B cell (primary cell): ENCODE results near the gene NEK6. TPM values are rescaled to one million over a fixed set of nuclear protein-coding genes. Genes with fewer than 3 reads are reported as not detected.

Experiments
- ATAC-seq: fragments of 200-7000 bp; cut with Tn5 transposase; one replicate; pipeline ENCODE4 v1.10.0; 2021; ENCODE audit warnings: low read depth, mild to moderate bottlenecking, moderate number of reproducible peaks, moderate library complexity
- CTCF ChIA-PET: fragments of 350-600 bp; sonication (Branson Sonifier 250); formaldehyde crosslinking; loops from one replicate; lab custom pipeline; 2021; ENCODE audit warnings: antibody characterized with exemption, inconsistent platforms; lab: Charles Lee
- POLR2A ChIA-PET: fragments of 350-600 bp; sonication (Branson Sonifier 250); formaldehyde crosslinking; loops from one replicate; lab custom pipeline; 2021; ENCODE audit warnings: antibody characterized with exemption; lab: Charles Lee
- DNase-seq: peaks from one replicate; pipeline ENCODE4 v3.0.0; 2013
- H2AFZ ChIP-seq: 2 replicates; pipeline ENCODE4 v1.6.1; 2012; ENCODE audit warnings: mild to moderate bottlenecking, low read depth, low read length; ENCODE audit not compliant: insufficient read depth, poor library complexity, severe bottlenecking
- H3K27ac ChIP-seq, 2 donors: 1 replicate in 1 of 2; 2 replicates in 1 of 2; pipeline ENCODE4 v1.5.1; 2012 to 2013; ENCODE audit warnings: low read length in 2 of 2, mild to moderate bottlenecking in 2 of 2, moderate library complexity in 1 of 2
- H3K27me3 ChIP-seq, 4 experiments: fragments of 200-600 bp in 1 of 4; sonication (generic) in 1 of 4; replicated peaks in 1 of 4; 1 replicate in 2 of 4; 2 replicates in 2 of 4; pipeline versions ENCODE4 v1.6.1 to v1.7.0; 2013 to 2016; ENCODE audit warnings: low read length in 3 of 4, mild to moderate bottlenecking in 2 of 4, mixed read lengths in 1 of 4, moderate library complexity in 1 of 4; ENCODE audit not compliant: insufficient read depth in 4 of 4, control insufficient read depth in 3 of 4; ENCODE audit errors: control extremely low read depth in 1 of 4
- H3K36me3 ChIP-seq, 2 experiments: replicated peaks in 1 of 2; 1 replicate in 1 of 2; 2 replicates in 1 of 2; pipeline versions ENCODE4 v1.6.1 to v1.7.1; 2013; ENCODE audit warnings: low read length in 1 of 2; ENCODE audit not compliant: insufficient read depth in 2 of 2, control insufficient read depth in 1 of 2; ENCODE audit errors: control extremely low read depth in 1 of 2, extremely low read depth in 1 of 2
- H3K4me1 ChIP-seq, 2 donors: fragments of 200-600 bp in 1 of 2; sonication (generic) in 1 of 2; 1 replicate in 1 of 2; 2 replicates in 1 of 2; pipeline versions ENCODE4 v1.5.1 to v1.6.1; 2013 to 2017; ENCODE audit warnings: low read length in 2 of 2; ENCODE audit not compliant: control insufficient read depth in 2 of 2, insufficient read depth in 2 of 2
- H3K4me2 ChIP-seq: replicated peaks from 2 replicates; pipeline ENCODE3; 2012; ENCODE audit warnings: mild to moderate bottlenecking, low read depth, low read length; ENCODE audit not compliant: poor library complexity, severe bottlenecking
- H3K4me3 ChIP-seq, 5 experiments: fragments of 200-600 bp in 1 of 5; sonication (generic) in 1 of 5; 1 replicate in 3 of 5; 2 replicates in 2 of 5; pipeline versions ENCODE4 v1.5.1 to v1.7.0; 2011 to 2016; ENCODE audit warnings: low read length in 4 of 5, mild to moderate bottlenecking in 4 of 5, low read depth in 2 of 5, control low read depth in 1 of 5, moderate library complexity in 1 of 5; ENCODE audit not compliant: insufficient read depth in 1 of 5; ENCODE audit errors: control extremely low read depth in 1 of 5, extremely low read depth in 1 of 5
- H3K79me2 ChIP-seq: fragments of 200-600 bp; sonication (generic); one replicate; pipeline ENCODE4 v1.6.0; 2016; ENCODE audit warnings: low read length; ENCODE audit not compliant: control insufficient read depth, insufficient read depth
- H3K9ac ChIP-seq: fragments of 200-600 bp; sonication (generic); 2 replicates; pipeline ENCODE4 v1.6.1; 2017; ENCODE audit warnings: mild to moderate bottlenecking, low read length, moderate library complexity
- H3K9me3 ChIP-seq, 3 donors: one replicate each; pipeline versions ENCODE4 v1.6.1 to v1.7.1; 2013; ENCODE audit warnings: low read length in 2 of 3; ENCODE audit not compliant: control insufficient read depth in 2 of 3, insufficient read depth in 1 of 3; ENCODE audit errors: control extremely low read depth in 1 of 3
- H4K20me1 ChIP-seq: 2 replicates; pipeline ENCODE4 v1.6.0; 2012; ENCODE audit warnings: mild to moderate bottlenecking, low read length; ENCODE audit not compliant: insufficient read depth, control insufficient read depth, poor library complexity, severe bottlenecking
- H3K27ac Mint-ChIP-seq: one replicate; pipeline ENCODE4 v1.8.0; 2021; ENCODE audit warnings: mixed read lengths
- H3K27me3 Mint-ChIP-seq: one replicate; pipeline ENCODE4 v1.8.0; 2021; ENCODE audit warnings: mixed read lengths
- H3K4me1 Mint-ChIP-seq: one replicate; pipeline ENCODE4 v1.8.0; 2021; ENCODE audit warnings: mixed read lengths
- H3K4me3 Mint-ChIP-seq: one replicate; pipeline ENCODE4 v1.8.0; 2021; ENCODE audit warnings: mixed read lengths
- H3K9me3 Mint-ChIP-seq: one replicate; pipeline ENCODE4 v1.8.0; 2022; ENCODE audit warnings: mixed read lengths; ENCODE audit not compliant: insufficient read depth
- CTCF ChIP-seq: fragments of 200-600 bp; IDR thresholded peaks from one replicate; pipeline ENCODE4 v1.8.0; 2022; ENCODE audit warnings: antibody characterized with exemption, mild to moderate bottlenecking
- EZH2 ChIP-seq: IDR thresholded peaks from 2 replicates; pipeline ENCODE4 v1.6.1; 2012; ENCODE audit warnings: borderline replicate concordance, low read depth, mild to moderate bottlenecking, moderate library complexity, low read length; ENCODE audit not compliant: insufficient read depth, poor library complexity, severe bottlenecking
- WGBS: methylation state at CpG from one replicate; pipeline ENCODE4 v1.1.5; 2013; ENCODE audit warnings: missing lambda C conversion rate; ENCODE audit not compliant: insufficient coverage; 5-methylcytosine and 5-hydroxymethylcytosine counted together
- intact Hi-C: fragments of 100-400 bp; cut with micrococcal nuclease; formaldehyde crosslinking; loops from one replicate; pipeline ENCODE4 v1.10.0; 2022
- polyA plus RNA-seq: library from polyadenylated mRNA; depleted of rRNA; stranded (reverse); fragments of >200 nt; gene quantifications from 2 replicates; pipeline ENCODE4 v1.2.3, GENCODE V29; 2012
- total RNA-seq, 2 donors: library from RNA; stranded (reverse); fragments of 120-200 nt in 1 of 2; gene quantifications; 1 replicate in 1 of 2; 2 replicates in 1 of 2; pipeline versions ENCODE4 v1.2.3 to v1.2.4, GENCODE V29; 2013 to 2022

The NEK6 gene
- total and polyA plus RNA-seq, 2 donors (not counting 1 experiment from before 2014, with no cell fraction given) = 40.0 to 63.1 TPM

DNA sequence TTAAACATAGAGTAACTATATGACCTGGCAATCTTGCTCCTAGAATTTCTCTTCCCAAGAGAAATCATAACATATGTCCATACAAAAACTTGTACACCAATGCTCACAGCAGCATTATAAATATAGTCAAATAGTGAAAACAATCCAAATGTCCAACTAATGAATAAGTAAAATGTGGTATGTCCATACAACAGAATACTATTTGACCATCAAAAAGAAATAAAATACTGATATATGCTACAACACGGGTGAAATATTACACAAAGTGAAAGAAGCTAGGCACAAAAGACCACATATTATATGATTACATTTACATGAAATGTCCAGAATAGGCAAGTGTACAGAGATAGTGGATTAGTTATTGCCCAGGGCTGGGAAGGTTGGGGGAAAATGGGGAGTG is 116.1 kb downstream of the NEK6 start:
- POLR2A ChIA-PET = no interaction called here
- H3K9me3 ChIP-seq = peaks cover 0 to 2% (median 0%) of the 10 kb centered on the region in 3 donors
- ATAC-seq = no peak

DNA sequence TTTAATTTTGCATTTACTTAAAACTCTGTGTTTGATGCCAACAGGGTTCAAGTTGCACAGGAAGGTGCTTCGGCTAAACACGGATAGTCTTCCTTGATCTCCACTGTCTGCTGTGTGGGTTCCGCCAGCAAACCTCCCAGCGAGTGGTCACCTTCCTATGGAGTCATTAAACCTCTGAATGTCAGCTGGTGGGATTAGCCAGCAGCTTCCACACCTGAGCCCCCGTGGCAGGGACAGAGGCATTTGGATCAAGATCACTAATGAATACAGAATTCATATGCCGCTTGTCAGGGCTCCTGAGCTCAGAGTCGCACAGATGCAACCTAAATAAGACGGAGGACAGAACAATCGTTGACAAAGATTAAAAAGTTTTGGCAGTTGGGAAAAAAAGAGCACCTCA is 118.0 kb downstream of the NEK6 start:
- Histone ChIP-seq H3K9me3 (peaks cover 0 to 2% (median 0%) of the 10 kb centered on the region in 3 donors), H2AFZ (no peak overlapping the region), H3K4me1 (no peaks in the 10 kb centered on the region), H3K36me3 (peaks cover 0 to 29% of the 10 kb centered on the region in 2 experiments), H3K4me2 (no peak overlapping the region), H4K20me1 (peaks cover 31% of the 10 kb centered on the region), H3K79me2 (peaks cover 84% of the 10 kb centered on the region), H3K9ac (no peak overlapping the region), H3K27ac (no peak overlapping the region), H3K4me3 (no peak overlapping the region), H3K27me3 (no peaks in the 10 kb centered on the region)
- Mint-ChIP-seq H3K4me3 (no peak overlapping the region), H3K9me3 (peaks cover 2% of the 10 kb centered on the region), H3K27me3 (no peaks in the 10 kb centered on the region), H3K4me1 (peaks cover 3% of the 10 kb centered on the region), H3K27ac (no peak overlapping the region)
- POLR2A ChIA-PET = interaction anchor here (0.6 kb wide), 1 partner anchor 1485 kb away, joined by 3 read pairs; no protein-coding TSS in a partner anchor
- ATAC-seq = no peak
- intact Hi-C loops = no loop called here
- DNase-seq = no peak
- CTCF ChIA-PET = interaction anchor here (1.2 kb wide), 1 partner anchor 14 kb away, joined by 3 read pairs; no protein-coding TSS in a partner anchor
- 97% methylated on average over 7 of the region's 9 CpGs for WGBS
- TF ChIP-seq EZH2 = no peak
- TF ChIP-seq CTCF = no peak

More for the DNA sequence above, 116.1 kb downstream of the NEK6 start:
- Histone ChIP-seq H3K27me3 (no peaks in the 10 kb centered on the region), H3K36me3 (peaks cover 0 to 22% of the 10 kb centered on the region in 2 experiments), H3K4me2 (no peak overlapping the region), H2AFZ (no peak overlapping the region), H3K79me2 (peaks cover 85% of the 10 kb centered on the region), H3K4me1 (no peaks in the 10 kb centered on the region), H4K20me1 (peaks cover 27% of the 10 kb centered on the region), H3K4me3 (no peak overlapping the region), H3K9ac (no peak overlapping the region), H3K27ac (no peak overlapping the region)
- H3K9me3 Mint-ChIP-seq = peaks cover 2% of the 10 kb centered on the region
- intact Hi-C loops = no loop called here
- no CpG with 5 or more reads among the region's 1 CpG for WGBS
- H3K4me3 Mint-ChIP-seq = no peak overlapping the region
- TF ChIP-seq CTCF (no peak), EZH2 (no peak)
- DNase-seq = no peak
- no peaks in the 10 kb centered on the region for H3K27me3 Mint-ChIP-seq
- no peak overlapping the region for H3K27ac Mint-ChIP-seq
- H3K4me1 Mint-ChIP-seq = peaks cover 3% of the 10 kb centered on the region
- CTCF ChIA-PET = interaction anchor here (0.7 kb wide), 1 partner anchor 14 kb away, joined by 3 read pairs; no protein-coding TSS in a partner anchor
